HG02938 (cell line): ENCODE data around the gene KCTD4.
"Not testable (repeated sequence)": the region's sequence is repeated elsewhere in the genome, so short reads cannot be mapped to it uniquely, and the experiment has no call there.

Experiments used
- ATAC-seq: cut with Tn5 transposase; IDR thresholded peaks from one replicate; pipeline ENCODE4 v1.9.1; 2021; ENCODE audit warnings: mild to moderate bottlenecking, moderate library complexity; ENCODE audit not compliant: unreplicated experiment

The KCTD4 gene

GRCh38 chr13:45200701-45201232 is at the start of gene KCTD4:
Gene KCTD4, minus strand, starts transcription at chr13:45201045. Its CDS starts 6,478 bp downstream, at chr13:45194567.
- ATAC-seq, result no peak

DNA sequence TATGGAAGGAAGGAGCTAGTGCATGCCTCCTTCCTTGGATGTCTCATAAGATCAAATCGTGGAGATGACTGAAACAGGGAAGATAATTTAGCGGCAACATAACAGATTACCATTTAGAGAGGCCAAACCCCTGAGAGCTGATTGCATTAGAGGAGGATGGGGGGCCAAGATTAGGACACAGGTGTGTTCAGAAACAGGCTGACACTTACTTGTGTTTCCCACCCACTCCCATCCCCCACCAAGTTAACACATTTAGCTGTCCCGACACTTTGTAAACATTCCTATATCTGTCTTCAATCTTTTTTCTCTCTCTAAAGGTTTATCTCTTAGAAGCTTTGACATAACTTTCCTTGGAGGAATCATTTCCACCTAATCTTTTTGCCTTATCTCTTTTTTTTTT is 48.8 kb upstream of the KCTD4 start:
- ATAC-seq, result no peak

DNA sequence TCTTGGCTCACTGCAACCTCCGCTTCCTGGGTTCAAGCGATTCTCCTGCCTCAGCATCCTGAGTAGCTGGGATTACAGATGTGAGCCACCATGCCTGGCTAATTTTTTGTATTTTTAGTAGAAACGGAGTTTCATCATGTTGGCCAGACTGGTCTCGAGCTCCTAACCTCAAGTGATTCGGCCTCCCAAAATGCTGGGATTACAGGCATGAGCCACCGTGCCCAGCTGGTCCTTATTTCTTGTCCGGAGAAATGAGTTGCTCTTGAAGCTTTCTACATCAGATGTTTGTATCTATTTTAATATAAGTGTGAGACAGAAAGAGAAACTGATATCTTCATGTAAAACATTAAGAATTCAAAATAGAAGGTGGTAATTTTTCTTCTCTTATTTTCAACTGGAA is 43.9 kb upstream of the KCTD4 start:
- not testable (repeated sequence) for ATAC-seq

DNA sequence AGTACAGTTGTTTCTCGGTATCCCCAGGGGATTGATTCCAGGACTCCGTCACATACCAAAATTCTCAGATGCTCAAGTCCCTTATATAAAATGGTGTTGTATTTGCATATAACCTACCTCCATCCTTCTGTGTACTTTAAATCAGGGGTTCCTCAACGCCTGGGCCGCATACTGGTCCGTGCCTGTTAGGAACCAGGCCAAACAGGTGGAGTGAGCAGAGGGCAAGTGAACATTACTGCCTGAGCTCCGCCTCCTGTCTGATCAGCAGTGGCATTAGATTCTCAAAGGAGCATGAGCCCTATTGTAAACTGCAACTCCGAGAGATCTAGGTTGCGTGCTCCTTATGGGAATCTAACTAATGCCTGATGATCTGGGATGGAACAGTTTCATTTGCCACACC is 42.2 kb upstream of the KCTD4 start:
- no peak for ATAC-seq

GRCh38 chr13:45242524-45242923 is 41.7 kb upstream of the KCTD4 start:
- no peak for ATAC-seq

DNA sequence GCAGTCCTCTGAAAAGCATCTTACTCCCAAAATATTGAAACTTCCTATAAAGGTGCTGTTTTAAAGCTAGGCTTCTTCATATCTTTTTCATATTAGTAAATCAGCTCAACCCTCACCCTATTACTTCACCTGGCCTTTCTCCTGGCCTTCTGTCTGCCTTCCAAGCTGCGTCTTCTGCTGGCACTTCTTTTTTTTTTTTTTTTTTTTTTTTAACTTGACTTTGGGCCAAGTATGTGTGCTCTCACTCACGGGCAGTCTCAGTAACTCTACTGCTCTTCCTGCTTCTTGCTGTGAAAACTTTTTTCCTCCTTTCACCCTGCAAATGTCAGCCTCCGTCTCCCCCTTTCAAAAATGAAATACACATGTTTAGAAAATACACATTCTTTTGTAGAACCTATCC is 41.2 kb upstream of the KCTD4 start:
- ATAC-seq, result no peak

- ATAC-seq, result no peak
Observed at GRCh38 chr13:45240143-45240542, 39.3 kb upstream of the KCTD4 start.

GRCh38 chr13:45238945-45239795 is 38.3 kb upstream of the KCTD4 start:
- ATAC-seq, result no peak

- ATAC-seq, result no peak
Observed at GRCh38 chr13:45232591-45232990, 31.7 kb upstream of the KCTD4 start.

GRCh38 chr13:45231722-45232121 is 30.9 kb upstream of the KCTD4 start:
- no peak for ATAC-seq

DNA sequence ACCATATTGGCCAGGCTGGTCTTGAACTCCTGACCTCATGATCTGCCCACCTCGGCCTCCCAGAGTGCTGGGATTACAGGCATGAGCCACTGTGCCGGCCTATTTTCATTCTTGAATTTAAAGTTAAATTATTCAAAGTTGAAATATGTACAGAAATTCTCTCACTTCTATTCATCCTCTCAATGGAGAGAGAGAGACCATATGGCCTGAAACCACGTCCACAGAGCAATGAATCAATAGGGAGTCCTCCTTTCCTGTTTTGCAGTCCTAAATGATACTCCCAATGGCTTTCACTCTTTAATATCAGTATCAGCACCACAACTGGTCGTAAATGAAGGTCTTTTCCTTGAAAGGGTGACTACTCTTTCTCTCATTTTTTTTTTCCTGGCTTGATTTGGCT is 30.5 kb upstream of the KCTD4 start:
- ATAC-seq, result no peak

GRCh38 chr13:45229172-45229571 is 28.3 kb upstream of the KCTD4 start:
- no peak for ATAC-seq

DNA sequence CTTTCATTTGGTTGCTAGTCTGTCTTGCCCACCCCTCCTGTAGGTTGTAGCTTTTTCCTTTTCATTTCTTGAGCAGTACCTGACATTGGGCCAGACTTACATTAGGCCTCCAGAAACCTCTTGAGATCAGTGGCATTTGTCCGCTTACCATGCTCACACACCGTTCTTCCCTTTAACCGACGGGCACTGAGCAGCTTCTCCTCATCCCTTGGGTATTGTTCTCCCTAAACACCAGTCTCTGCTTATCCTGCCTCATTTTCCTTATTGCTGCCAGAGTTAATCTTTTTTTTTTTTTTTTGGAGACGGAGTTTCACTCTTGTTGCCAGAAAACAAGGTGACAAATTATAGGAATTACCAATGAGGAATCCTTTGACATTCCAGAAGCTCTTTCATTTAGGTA is 27.2 kb upstream of the KCTD4 start:
- ATAC-seq, result no peak

DNA sequence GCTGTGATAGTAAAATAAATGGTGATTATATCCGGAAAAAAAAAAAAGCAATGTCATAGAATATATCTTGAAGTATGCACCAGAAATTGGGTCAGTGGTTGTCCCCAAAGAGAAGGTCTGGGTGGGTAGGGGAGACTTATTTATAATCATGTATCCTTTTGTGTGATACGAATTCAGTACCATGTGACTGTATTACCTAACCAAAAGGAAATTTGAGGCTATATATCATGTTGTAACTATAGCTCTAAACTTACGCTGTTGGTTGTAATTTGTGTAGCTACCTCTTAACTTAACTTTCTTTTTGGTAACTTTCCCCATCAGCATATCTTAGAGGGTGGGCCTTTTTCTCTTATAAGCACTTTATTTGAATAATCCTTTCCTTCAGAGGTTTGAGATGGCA is 25.2 kb upstream of the KCTD4 start:
- ATAC-seq, result no peak

DNA sequence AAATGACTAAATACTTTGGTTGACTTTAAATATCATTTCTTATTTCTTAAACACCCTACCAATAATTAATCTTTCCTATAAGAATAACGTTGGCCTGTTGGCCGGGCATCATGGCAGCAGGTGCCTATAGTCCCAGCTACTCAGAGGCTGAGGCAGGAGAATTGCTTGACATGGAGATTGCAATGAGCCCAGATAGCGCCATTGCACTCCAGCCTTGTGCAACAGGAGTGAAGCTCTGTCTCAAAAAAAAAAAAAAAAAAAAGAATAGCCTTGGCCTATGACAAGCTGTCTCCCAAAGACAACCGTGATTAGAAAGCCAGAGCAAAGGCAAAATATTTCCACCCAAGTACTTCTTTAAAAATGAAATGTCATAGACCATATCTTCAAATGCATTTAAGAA is 24.5 kb upstream of the KCTD4 start:
- no peak for ATAC-seq

GRCh38 chr13:45224176-45224575 is 23.3 kb upstream of the KCTD4 start:
- ATAC-seq, result no peak

DNA sequence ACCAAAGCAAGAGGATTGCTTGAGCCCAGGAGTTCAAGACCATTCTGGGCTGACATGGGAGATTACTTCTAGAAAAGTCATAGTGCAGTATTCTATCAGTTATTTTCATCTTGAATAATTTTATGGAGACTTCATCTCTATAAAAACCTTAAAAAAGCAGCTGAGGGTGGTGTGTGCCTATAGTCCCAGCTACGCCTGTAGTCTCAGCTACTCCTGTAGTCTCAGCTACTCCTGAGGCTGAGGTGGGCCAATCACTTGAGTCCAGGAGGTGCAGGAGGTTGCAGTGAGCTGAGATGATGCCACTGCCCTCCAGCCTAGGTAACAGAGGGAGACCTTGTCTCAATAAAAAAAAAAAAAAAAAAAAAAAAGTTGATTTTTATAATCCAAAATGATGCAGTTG is 22.1 kb upstream of the KCTD4 start:
- ATAC-seq, result no peak

GRCh38 chr13:45222516-45222915 is 21.7 kb upstream of the KCTD4 start:
- no peak for ATAC-seq

DNA sequence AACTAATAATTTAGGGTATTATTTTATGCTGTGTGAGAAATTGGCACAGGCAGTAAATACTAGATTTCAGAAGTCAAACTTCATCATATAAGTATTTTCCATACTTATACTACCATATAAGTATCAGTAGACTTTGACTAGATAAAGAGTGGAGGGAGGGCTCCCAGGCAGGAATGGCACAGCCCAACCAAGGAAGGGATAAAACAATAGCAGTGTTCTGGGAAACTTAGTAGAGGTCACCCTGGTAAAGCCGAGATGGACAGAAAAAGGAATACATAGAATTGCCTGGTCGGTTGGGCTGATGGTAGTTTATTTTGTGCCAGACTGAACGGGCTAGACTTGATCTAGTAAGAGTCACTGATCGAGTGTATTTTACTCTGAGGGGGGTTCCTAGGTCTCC is 19.6 kb upstream of the KCTD4 start:
- no peak for ATAC-seq

DNA sequence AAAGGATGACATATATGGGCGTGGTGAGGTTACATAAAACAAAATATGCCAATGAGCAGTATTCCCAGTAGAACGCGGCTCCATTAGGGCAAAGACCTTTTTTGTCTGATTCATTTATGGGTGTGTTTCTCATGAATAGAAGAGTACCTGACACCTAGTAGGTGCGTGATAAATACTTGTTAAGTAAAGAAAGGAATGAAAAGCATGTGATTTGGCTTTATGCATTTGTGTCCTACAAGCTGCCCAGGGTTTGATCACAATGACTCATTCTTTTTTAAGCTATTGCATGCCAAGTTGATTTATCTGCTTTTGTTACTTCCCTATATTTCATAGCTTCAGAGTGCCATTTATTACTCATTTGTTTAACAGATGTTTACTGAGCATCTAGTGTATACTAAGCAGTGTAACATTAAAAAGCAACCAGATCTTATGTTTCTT is 19.1 kb upstream of the KCTD4 start:
- ATAC-seq, result no peak

GRCh38 chr13:45219123-45219891 is 18.5 kb upstream of the KCTD4 start:
- ATAC-seq, result no peak

GRCh38 chr13:45218689-45219088 is 17.8 kb upstream of the KCTD4 start:
- no peak for ATAC-seq
